Cortex of kidney (tissue), 1 donor: ENCODE data around the gene AGTRAP.

Experiments
- DNase-seq: peaks from one replicate; lab custom pipeline; 2025; lab: John Stamatoyannopoulos, UW

Gene AGTRAP, protein sequence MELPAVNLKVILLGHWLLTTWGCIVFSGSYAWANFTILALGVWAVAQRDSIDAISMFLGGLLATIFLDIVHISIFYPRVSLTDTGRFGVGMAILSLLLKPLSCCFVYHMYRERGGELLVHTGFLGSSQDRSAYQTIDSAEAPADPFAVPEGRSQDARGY

DNA sequence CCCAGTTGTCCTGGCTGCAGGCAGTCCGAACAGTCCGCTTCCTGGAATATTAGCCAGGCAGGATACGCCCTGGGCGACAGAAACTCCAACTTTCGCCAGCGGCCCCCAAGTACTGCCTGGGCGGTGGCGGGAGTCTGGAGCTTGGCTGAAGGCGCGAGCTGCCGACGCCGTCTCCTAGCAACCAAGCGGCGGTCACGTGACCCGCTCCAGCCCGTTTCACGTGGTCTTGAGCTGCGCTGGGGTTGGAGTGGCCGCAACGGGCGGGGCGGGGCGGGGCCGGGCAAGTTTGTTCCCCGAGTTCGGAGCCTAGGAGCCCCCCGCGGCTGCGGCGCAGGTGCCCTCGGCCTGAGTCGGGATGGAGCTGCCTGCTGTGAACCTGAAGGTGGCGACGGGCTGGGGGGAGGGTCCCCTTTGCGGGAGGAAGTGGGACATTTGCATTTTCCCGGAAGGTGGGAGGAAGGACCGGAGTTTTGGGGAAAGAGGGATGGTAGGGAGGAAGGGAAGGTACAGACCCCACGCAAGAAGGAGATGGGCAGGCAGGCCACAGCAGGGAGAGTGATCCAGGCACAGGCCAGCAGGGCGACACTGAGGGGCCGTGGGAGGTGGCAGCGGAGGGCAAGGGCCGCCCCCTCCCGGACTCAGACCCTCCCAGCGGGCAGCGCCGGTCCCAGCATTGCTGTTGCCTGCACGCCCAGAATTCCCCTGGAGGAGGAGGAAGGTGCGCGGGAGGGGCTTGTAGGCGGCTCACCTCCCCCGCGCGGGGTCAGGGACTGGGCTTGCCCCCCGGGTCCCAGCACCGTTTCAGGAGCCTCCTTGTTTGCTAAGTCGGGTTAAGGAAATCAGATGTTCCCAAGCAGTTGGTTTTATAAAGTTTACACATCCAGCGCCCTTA lies at the start of gene AGTRAP:
Gene AGTRAP, plus strand, starts transcription at position 283 of the 892 bp plus-strand sequence. Its CDS starts 73 bp downstream, at position 356.
- no peak for DNase-seq

DNA sequence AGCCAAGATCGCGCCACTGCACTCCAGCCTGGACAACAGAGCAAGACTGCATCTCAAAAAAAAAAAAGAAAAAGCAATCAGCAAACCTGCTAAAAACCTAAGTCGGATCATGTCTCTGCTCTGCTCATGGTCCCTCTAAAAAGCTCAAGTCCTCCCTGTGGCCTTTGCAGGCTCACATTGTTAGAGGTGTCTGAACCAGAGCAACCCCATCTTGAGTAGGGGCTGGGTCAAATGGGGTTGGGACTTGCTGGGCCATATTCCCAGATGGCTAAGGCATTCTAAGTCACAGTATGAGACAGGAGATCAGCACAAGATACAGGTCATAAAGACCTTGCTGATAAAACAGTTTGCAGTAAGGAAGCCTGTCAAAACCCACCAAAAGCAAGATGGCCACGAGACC lies 47.4 kb upstream of the AGTRAP start:
- DNase-seq, result no peak

DNA sequence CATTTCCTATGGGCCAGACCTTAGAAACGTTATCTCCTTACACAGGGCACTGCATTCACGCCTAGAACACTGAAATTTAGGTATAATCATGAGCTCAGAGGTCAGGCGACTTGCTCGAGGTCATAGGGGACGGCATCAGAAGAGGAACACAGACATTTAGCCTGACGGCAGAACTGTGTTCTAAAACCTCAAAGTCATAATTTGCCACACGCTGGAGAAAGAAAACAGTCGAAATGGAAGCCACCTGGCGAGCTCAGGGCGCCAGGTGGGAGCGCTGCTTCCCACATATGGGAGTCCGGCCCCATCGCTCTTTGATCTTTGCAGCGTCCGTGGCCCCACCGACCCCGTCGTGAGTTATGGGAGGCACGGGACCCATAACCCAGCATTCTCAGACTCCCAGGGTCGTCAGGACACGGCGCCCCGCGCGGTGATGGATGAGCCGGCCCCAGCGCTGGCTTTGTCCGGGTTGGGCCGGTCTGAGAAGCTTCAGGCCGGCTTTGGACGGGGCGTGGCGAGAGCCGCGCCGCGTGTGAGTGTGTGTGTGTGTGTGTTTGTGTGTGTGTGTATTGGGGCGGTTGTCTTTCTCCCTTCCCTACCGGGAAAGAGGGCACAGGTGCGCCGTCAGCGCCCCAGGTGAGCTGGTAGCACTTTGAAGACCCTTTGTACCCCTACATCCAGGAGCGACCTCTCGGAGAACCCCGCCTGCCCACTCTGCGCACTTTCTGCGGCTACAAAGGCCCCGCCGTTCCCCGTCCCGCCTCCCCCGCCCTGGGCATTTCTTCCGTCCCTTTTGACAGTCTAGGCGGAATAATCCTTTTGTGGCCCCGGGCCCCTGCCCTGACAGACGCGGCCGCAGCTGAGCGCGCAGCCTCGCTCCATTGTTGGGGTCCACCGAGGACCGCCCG lies 45.3 kb upstream of the AGTRAP start:
- no peak for DNase-seq

DNA sequence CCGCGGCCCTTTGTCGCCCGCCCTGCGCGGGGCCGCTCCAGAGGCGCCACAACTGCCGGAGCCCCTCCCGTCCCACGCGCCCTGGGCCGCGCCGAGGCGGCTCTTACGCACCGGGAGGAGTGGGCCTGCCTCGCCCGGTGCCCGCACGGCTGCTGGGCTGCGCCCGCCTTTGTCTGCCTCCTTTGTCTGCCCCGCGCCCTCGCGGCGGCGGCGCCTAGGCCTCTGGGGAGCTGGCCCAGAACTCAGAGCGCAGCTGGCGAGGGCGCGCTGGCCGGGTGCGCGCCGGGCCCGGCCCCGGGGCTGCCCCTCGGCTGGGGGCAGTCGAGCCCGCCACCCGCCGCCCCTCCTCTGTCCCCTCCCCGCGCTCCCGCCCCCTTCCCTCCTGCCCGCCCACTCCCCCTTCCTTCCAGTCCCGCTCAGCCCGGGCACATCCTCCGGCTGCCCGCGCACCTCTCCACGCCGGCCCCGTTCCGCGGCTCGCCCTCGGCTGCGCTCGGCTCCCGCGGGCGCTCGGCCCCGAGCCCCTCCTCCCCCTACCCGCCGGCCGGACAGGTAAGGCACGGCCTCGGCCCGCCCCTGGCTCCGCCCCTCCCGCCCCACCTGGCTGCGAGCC lies 44.5 kb upstream of the AGTRAP start, which contains the start of gene DRAXIN:
Gene DRAXIN, plus strand, starts transcription at position 409 of the 613 bp plus-strand sequence. CDS start 14,549 bp downstream, outside the sequence.
- no peak for DNase-seq

DNA sequence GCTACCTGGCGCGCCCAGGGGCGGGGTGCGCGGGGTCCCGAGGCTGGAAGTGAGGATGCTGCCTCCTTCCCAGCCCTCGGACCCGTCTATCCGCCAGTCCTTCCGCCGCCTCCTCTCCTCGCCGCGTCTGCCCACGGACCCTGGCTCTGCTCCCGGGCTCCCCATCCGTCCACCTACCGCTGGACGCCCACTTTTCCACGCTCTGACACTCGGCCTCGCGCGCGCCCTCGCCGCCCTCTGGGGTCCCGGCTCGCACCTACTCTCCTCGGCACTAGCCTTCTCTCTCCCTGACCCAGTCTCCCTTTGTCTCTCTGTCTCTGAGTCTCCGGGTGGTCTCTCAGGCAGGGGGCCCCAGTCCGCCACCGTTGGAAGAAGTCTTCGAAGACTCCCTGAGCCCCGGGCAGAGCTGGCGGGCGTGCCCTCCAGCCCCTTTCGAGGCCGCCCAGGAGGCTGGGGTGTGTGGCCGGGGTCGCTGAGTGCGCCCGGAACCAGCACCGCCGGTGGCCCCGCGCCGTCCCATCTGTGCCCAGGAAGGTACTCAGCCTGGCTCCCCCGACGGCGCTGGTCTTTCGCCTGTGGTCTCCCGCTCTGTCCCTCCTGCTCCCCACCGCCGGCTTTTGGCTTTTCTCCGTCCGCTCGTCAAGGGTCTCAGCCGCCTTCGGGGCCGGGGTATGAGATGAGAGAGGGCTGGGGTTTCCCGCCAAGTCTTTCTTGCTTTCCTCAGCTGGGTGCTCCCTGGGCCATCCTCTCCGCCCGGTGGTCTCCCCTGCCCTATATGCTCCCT lies 43.8 kb upstream of the AGTRAP start:
- DNase-seq, result no peak

DNA sequence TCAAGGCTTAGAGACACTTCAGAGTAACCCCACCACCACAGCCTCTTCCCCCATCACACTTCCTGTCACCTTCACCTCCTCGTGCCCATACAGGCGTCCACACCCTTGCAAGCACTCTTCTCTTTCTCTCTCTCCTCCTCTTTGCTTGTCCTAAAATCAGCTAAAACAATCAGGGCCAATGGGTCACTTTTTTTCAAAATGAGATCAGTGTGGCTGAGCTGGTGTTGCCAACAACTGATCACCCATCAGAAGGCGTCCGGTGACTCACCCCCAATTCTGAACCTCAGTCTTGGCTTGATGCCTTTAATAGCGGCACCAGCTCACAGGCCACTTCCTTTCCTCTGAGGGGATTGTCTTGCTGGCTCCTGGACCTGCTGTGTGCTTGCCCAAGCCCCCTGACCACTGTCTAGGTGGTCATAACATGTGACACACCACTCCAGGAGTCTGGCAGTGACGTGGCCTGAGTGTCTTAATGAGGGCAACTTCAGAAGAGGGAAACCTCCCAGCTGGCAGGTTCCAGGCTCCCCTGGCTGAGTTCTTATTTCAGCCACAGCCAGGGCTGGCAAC lies 42.8 kb upstream of the AGTRAP start:
- DNase-seq, result no peak

DNA sequence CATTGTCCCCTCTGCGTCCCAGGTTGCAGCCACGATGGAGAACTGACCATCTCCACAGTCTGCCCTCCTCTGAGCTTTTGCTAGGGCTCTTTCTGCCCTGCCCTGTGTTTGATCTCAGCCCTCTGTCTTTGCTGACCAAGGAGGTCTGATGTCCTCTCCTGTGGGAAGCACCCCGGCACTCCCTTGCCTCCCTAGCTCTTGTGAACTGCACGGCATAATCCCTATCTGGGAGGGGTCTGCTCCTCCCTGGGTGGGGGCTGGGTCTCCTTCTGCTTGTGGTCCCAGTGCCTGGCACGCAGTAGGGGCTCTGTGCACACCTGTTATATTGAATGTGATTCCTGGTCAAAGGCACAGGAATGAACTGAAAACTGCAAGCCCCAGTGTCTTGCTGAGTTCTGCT lies 42.0 kb upstream of the AGTRAP start:
- DNase-seq, result no peak

DNA sequence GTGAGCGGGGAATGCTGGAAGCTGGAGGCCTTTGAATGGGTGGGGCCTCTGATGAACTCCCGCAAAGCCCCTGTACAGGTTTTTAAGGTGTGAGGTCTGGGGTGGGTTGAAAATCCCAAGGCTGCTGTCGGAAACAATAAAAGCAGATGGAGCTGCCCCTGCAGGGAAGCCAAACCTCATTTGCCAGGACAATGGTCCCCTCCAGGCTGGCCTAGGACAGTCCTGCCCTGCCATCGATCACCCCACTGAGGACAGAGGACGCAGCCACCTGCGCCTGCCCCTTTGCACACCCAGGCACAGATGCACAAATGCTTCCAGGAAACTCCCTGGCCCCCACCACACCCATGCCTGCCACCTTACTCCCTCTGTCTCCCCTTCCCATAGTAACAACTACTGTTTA lies 40.1 kb upstream of the AGTRAP start:
- no peak for DNase-seq

DNA sequence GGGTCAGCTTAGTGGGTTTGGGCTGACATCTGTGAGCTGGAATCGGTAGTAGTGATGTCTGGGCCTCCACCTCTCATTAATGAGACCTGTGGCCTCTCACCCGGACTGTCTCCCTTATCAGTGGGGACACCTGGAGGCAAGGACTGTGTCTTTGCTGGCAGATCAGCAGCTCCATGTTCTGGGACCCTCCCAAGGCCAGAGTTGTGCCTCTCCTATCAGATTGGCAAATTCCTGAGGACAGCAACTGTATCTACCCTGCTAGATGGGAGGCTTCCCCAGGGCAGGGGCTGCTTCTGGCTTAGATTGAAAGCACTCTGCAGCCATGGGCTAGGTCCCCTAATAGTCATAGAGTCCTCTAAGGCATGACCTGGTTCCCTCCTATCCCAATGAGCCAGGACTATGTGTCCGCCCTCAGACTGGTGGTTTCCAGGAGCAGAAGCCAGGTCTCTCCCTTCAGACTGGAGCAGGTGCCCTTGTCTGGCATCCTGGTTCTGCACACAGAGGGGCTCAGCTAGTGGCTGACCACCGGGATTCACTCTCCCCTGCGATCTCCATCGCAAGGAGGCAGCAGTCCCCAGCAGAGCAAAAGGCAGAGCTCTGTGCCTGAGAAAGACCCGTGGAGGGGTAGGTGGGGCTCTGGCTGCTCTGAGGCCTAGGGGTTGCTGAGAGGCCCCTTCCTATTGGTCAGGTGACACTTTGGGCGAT lies 38.6 kb upstream of the AGTRAP start:
- no peak for DNase-seq

DNA sequence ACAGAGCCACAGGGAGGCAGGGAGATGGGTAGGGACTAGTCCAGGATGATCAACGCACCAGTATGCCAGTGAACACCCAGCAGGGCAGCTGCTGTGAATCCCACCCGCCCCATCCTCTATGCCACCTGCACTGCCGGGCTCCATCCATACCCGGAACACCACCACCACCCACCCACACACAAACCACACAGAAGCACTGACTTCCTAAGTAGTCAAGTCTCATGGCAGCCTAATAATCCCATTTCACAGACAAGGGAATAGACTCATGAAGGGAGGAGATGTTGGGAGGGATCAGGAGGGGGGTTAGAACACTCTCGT lies 38.1 kb upstream of the AGTRAP start:
- DNase-seq, result no peak

DNA sequence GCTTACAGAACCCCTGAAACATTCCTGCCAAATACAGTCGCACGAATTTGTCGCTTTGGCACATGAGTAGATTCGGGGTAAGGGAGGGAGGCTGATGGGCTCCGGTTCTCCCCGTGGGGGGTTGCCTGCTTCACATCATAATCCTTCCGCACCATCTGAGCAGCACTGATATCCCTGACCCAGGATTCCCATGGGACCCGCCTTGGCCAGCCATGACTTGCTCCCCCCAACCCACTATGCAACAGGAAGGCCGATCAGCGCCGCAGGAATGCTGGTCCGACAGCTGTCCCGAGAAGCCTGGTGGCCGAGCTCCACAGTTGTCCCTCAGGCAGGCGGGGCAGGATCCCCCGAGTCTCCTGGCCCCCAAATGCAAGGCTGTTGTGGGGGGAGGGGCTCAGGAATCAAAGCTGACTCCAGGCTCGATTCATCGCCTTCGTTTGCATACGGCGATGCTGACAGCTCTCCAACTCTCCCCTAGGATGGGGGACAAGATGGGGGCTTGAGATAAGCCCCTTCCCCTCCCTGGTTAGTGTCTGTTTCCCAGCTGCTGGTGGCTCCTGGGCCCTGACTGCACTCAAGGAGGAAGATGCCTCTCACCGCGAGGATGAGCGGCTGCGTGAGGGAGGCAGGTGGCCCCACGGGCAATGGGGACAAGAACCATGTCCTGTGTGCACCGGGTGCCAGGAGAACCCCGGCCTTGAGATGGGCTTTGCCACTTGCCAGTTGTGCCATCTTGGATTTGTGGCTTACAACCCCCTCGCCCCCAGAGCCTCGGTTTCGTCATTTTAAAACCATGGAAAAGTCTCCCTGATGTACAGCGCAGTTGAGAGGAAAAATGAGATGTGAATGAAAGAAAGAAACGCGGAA lies 35.1 kb upstream of the AGTRAP start:
- DNase-seq, result no peak

DNA sequence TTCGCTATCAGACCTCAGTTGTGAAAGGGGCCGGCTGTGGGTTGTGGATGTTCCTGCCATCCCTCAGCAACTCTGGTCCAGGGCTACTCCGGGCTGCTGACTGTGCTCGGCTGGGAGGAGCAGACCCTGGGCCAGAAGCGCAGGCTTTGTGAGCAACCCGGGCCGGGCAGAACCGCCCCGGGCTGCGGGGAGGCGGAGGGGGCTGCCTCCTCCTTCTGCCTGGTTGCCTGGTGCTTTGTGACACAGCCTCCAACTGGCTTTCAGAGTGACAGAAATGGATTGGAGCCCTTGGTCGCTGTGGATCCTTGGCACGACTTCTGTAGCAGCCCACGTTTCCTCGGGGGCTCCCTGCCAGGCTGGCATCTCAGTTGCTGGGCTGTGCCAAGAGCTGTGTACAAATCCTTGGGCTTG lies 34.4 kb upstream of the AGTRAP start:
- no peak for DNase-seq

DNA sequence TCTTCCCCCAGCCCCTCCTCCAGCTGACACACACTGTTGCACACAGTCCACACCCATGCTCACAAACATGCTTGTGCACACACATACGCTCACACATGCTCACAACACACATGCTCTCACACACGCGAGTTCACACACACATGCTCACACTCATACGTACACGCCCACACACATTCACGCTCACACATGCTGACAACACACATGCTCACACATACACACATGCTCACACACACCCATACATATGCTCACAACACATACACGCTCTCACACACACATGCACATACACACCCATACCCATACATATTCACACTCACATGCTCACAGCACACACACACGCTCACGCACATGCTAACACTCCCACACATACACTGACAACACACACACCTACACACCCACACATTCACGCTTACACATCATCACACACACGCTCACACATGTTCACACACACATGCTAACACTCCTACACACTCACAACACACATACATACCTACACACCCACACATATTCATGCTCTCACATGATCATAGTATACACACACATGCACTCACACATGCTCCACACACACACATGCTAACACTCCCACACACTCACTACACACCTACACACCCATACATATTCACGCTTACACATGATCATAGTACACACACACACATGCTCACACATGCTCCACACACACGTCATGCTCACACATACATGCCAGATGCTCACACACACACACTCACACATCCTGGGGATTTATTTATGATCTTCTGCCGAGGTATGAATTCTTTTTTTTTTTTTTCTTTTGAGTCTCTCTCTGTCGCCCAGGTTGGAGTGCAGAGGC lies 33.7 kb upstream of the AGTRAP start:
- DNase-seq, result no peak

DNA sequence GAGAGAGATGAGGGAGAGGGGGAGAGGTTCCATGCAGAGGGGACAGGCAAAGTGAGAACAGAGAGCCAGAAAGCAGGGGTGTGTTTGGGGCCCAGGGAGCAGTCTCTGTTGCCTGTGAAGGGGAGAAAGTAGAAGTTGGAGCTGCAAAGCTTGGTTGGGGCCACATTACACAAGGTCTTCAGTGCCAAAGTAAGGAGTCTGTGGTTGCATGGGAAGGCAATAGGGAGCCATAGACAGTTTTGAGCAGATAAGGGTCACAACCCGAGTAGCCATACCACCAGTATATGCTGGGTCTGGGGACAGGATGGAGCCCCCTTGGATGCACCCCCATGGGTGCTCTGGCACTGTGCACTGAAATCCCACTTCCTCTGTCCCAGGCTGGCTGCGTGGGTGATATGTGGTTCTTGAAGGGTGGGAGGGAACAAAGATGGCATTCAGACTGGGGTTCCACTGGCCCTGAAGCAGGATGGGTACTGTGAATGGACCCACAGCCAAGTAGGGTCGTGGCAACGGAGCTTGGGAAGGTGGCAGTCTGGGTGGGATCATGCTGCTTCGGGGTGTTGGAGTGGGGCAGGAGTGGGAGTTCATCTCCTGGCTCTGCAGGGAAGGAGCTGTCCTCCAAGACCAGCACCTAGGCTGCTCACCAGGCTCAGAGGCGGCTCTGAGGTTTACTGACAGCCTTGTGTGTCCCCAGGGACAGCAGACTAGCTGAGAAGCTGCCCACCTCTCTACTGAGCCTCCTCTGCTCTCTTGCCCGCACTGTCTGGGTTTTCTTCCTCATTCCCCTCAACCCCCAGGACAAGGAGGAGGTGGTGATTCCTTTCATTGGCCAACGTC lies 32.4 kb upstream of the AGTRAP start:
- DNase-seq, result no peak

DNA sequence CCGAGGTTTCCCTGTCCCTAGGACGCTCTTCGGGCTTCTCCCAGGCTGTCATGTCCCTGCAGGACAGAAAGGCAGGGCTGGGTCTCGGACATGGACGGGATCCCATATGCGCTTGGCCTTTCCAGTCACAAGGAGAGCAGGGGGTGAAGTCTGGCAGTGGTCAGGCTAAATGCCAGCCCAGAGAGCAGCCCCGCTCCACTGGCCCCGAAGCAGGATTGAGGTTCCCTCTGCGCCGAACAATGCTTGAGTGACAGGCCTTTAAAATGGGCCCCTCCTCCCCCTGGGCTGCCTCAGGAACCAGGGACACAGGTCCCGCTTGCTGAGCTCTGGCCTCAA lies 31.8 kb upstream of the AGTRAP start:
- no peak for DNase-seq

DNA sequence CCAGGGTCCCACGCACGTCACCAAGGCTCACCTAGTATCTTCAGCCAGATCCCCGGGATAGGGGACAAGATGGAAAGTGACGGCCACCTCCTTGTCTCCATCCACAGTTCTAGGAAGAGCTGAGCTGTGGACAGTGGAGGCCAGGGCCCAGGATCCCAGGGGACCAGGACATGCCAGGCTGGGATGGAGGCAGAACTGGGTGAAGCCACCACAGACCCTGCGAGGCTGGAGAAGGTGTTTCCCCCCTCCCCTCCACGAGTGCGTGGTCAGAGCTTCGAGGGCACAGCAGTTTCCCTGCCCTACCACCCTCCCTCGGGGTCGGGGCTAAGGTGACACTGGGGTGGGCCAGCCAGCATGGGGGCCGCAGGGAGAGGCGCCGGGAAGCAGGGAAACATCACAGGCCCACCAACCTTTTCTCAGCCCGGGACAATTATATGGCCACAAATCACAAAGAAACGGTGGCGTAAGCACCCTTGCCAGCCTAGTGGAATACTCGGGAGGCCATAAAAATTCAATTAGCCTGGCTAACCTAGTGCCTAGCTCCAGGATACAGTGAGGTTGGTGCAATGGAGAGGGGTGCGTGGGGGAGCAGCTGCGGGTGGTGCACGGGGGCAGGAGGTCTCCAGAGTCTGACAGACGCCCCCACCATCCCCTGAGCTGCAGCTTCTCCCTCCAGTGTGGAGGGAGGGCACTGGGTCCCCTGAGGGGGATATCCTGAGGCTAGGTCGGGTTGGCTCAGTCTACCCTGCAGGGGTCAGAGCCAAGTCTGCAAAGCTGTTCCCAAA lies 31.1 kb upstream of the AGTRAP start:
- DNase-seq, result no peak

DNA sequence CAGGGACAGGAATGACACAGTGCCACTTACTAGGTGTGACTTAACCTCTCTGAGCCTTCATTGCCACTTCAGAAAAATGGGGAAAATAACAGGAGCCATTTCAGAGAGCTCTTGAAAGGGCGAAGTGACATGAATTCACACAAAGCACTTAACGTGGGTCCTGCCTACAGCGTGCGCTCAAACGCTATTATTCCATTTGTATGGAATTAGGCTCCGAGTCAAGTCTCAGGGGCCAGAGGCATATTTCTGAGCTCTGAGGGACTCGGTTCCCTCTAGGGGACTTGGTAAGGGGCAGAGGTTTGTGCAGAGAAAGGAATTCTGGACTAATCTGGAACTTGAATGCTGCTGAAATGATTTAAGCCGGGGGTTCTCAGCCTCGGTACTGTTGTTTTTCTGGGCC lies 30.3 kb upstream of the AGTRAP start:
- DNase-seq, result no peak
